ENCODE measurements around the gene SLC37A1. TPM values are rescaled to one million over a fixed set of nuclear protein-coding genes. Genes with fewer than 3 reads are reported as not detected.

The SLC37A1 gene
- total RNA-seq, 1 experiment from 2014 or later: 38.3 TPM

DNA sequence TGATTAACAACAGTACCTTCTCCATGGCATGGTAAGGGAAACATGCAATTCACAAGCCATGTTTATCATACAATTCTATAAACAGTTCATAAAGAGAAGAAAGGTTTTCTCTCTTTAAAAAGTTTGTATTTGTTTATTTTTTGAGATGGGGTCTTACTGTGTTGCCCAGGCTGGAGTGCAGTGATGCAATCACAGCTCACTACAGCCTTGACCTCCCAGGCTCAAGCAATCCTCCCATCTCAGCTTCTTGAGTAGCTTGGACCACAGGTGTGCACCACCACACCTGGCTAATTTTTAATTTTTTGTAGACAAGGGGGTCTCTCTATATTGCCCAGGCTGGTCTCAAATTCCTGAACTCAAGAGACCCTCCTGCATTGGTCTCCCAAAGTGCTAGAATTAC lies 28.0 kb downstream of the SLC37A1 start:
- Histone ChIP-seq H3F3A (ENCODE audit: low read length, unreplicated experiment) (no peaks in the 10 kb centered on the region), H3K4me3 (ENCODE audit: low read length) (no peak overlapping the region), H3K27me3 (ENCODE audit: low read length) (no peaks in the 10 kb centered on the region), H3K79me2 (ENCODE audit: low read length) (no peaks in the 10 kb centered on the region), H3K36me3 (ENCODE audit: low read depth, low read length) (peaks cover 15% of the 10 kb centered on the region; the same call in 1 of the 2 replicates), H3K9me3 (ENCODE audit: low read length) (no peaks in the 10 kb centered on the region), H2AFZ (ENCODE audit: low read length) (no peak overlapping the region), H3K27ac (ENCODE audit: low read length) (no peak overlapping the region), H4K20me1 (ENCODE audit: low read length) (no peaks in the 10 kb centered on the region), H3K9ac (ENCODE audit: low read length) (no peak overlapping the region), H3K4me2 (ENCODE audit: low read length) (no peak overlapping the region), H3K9me2 (replicated peaks; ENCODE audit: low read length) (no peaks in the 10 kb centered on the region), H3K4me1 (ENCODE audit: insufficient read depth, low read length) (no peaks in the 10 kb centered on the region)
- ATAC-seq: no peak
- TF ChIP-seq EZH2phosphoT487 (IDR thresholded peaks at IDR 0.05; ENCODE audit: borderline replicate concordance, low read length) (no peak), EZH2 (IDR thresholded peaks at IDR 0.05; ENCODE audit: low read length, unreplicated experiment) (no peak)
- TF ChIP-seq, protein P1, sequence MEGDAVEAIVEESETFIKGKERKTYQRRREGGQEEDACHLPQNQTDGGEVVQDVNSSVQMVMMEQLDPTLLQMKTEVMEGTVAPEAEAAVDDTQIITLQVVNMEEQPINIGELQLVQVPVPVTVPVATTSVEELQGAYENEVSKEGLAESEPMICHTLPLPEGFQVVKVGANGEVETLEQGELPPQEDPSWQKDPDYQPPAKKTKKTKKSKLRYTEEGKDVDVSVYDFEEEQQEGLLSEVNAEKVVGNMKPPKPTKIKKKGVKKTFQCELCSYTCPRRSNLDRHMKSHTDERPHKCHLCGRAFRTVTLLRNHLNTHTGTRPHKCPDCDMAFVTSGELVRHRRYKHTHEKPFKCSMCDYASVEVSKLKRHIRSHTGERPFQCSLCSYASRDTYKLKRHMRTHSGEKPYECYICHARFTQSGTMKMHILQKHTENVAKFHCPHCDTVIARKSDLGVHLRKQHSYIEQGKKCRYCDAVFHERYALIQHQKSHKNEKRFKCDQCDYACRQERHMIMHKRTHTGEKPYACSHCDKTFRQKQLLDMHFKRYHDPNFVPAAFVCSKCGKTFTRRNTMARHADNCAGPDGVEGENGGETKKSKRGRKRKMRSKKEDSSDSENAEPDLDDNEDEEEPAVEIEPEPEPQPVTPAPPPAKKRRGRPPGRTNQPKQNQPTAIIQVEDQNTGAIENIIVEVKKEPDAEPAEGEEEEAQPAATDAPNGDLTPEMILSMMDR (conservative IDR thresholded peaks at IDR 0.05; ENCODE audit: low read depth, low read length): no peak
- no TSS peak for BruUV-seq (replicated peaks)
- ChIA-PET CTCF (no interaction called here), POLR2A (ENCODE audit: unreplicated experiment) (no interaction called here)
- intact Hi-C loops (cut with micrococcal nuclease): no loop called here
- no peak for DNase-seq

DNA sequence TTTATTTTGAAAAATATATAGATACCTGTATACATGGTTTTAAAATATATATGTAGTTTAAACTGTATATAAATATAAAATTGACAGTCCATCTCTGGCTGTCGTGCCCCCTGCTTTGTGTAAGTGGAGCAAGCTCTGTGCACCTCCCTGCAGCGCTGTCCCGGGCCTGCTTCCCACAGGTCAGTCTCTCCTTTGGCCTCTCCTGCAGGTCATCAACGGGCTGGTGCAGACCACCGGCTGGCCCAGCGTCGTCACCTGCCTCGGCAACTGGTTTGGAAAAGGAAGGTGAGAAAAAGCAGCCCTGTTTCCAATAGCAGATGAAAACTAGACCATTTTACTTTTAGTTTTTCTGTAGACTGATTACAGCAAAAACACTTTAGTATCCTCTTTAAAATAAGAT lies 28.5 kb downstream of the SLC37A1 start:
- CTCF ChIA-PET: no interaction called here
- no peaks in the 10 kb centered on the region for H3F3A ChIP-seq (ENCODE audit: low read length, unreplicated experiment)
- TF ChIP-seq, protein P1 (conservative IDR thresholded peaks at IDR 0.05; ENCODE audit: low read depth, low read length): no peak
- TF ChIP-seq EZH2 (IDR thresholded peaks at IDR 0.05; ENCODE audit: low read length, unreplicated experiment): no peak
- TF ChIP-seq EZH2phosphoT487 (IDR thresholded peaks at IDR 0.05; ENCODE audit: borderline replicate concordance, low read length): no peak

DNA sequence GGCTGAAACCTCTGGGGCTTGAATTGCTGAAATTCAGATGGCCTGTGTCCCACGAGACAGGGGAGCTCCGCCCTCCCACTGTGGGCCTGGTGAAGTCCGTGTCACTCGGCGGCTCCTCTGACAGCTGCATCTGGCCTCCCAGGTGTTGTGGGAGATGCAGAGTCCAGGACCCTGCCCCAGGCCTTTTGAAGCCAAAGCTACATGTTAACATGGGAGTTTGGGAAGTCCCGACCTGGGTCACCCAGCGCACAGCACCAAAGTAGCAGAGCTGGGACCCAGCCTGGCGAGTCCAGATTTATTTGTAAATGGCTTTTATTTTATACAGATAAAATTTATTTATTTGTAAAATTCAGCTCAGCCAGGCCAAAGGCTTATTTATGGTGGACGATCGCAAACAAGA lies 28.9 kb downstream of the SLC37A1 start:
- no TSS peak for BruUV-seq (replicated peaks)
- Histone ChIP-seq H3K4me2 (ENCODE audit: low read length) (no peak overlapping the region), H3K27ac (ENCODE audit: low read length) (no peak overlapping the region), H3K27me3 (ENCODE audit: low read length) (no peaks in the 10 kb centered on the region), H3K9me3 (ENCODE audit: low read length) (no peaks in the 10 kb centered on the region), H3K4me3 (ENCODE audit: low read length) (no peak overlapping the region), H2AFZ (ENCODE audit: low read length) (no peak overlapping the region), H3K4me1 (ENCODE audit: insufficient read depth, low read length) (no peaks in the 10 kb centered on the region), H3K9me2 (replicated peaks; ENCODE audit: low read length) (no peaks in the 10 kb centered on the region), H4K20me1 (ENCODE audit: low read length) (no peaks in the 10 kb centered on the region), H3F3A (ENCODE audit: low read length, unreplicated experiment) (no peaks in the 10 kb centered on the region), H3K36me3 (ENCODE audit: low read depth, low read length) (peaks cover 15% of the 10 kb centered on the region; the same call in 1 of the 2 replicates), H3K9ac (ENCODE audit: low read length) (no peak overlapping the region), H3K79me2 (ENCODE audit: low read length) (no peaks in the 10 kb centered on the region)
- intact Hi-C loops (cut with micrococcal nuclease): no loop called here
- POLR2A ChIA-PET (ENCODE audit: unreplicated experiment): no interaction called here
- CTCF ChIA-PET: no interaction called here
- ATAC-seq: no peak
- no peak for DNase-seq
- TF ChIP-seq EZH2phosphoT487 (IDR thresholded peaks at IDR 0.05; ENCODE audit: borderline replicate concordance, low read length): no peak
- TF ChIP-seq, protein P1 (conservative IDR thresholded peaks at IDR 0.05; ENCODE audit: low read depth, low read length): no peak
- no peak for TF ChIP-seq EZH2 (IDR thresholded peaks at IDR 0.05; ENCODE audit: low read length, unreplicated experiment)

More for the DNA sequence above, 28.5 kb downstream of the SLC37A1 start:
- ATAC-seq (no peak), DNase-seq (no peak)
- intact Hi-C loops (cut with micrococcal nuclease): no loop called here
- Histone ChIP-seq H4K20me1 (ENCODE audit: low read length) (no peaks in the 10 kb centered on the region), H3K4me1 (ENCODE audit: insufficient read depth, low read length) (no peaks in the 10 kb centered on the region), H3K4me3 (ENCODE audit: low read length) (no peak overlapping the region), H3K27ac (ENCODE audit: low read length) (no peak overlapping the region), H3K36me3 (ENCODE audit: low read depth, low read length) (peaks cover 15% of the 10 kb centered on the region; the same call in 1 of the 2 replicates), H2AFZ (ENCODE audit: low read length) (no peak overlapping the region), H3K27me3 (ENCODE audit: low read length) (no peaks in the 10 kb centered on the region), H3K9ac (ENCODE audit: low read length) (no peak overlapping the region), H3K4me2 (ENCODE audit: low read length) (no peak overlapping the region), H3K79me2 (ENCODE audit: low read length) (no peaks in the 10 kb centered on the region), H3K9me3 (ENCODE audit: low read length) (no peaks in the 10 kb centered on the region), H3K9me2 (replicated peaks; ENCODE audit: low read length) (no peaks in the 10 kb centered on the region)
- POLR2A ChIA-PET (ENCODE audit: unreplicated experiment): no interaction called here
- no TSS peak for BruUV-seq (replicated peaks)
